ENCODE results near the gene SERTAD1.

- no peak for TF ChIP-seq POLR2A (IDR thresholded peaks at IDR 0.05)
- TF ChIP-seq, protein P1, sequence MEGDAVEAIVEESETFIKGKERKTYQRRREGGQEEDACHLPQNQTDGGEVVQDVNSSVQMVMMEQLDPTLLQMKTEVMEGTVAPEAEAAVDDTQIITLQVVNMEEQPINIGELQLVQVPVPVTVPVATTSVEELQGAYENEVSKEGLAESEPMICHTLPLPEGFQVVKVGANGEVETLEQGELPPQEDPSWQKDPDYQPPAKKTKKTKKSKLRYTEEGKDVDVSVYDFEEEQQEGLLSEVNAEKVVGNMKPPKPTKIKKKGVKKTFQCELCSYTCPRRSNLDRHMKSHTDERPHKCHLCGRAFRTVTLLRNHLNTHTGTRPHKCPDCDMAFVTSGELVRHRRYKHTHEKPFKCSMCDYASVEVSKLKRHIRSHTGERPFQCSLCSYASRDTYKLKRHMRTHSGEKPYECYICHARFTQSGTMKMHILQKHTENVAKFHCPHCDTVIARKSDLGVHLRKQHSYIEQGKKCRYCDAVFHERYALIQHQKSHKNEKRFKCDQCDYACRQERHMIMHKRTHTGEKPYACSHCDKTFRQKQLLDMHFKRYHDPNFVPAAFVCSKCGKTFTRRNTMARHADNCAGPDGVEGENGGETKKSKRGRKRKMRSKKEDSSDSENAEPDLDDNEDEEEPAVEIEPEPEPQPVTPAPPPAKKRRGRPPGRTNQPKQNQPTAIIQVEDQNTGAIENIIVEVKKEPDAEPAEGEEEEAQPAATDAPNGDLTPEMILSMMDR (IDR thresholded peaks at IDR 0.05), result no peak
These were observed 37.3 kb downstream of the SERTAD1 start for GRCh38 chr19:40388481-40388880.

Data from heart left ventricle (tissue), 13 donors.